Activated CD8-positive, alpha-beta memory T cell treated with anti-CD3 and anti-CD28 coated beads for 48 hours (primary cell): Measurements from ENCODE around the gene MEIS3.
"Not testable (repeated sequence)": the region's sequence is repeated elsewhere in the genome, so short reads cannot be mapped to it uniquely, and the experiment has no call there.

Source experiments
- DNase-seq, 3 experiments: peaks; one replicate each; pipeline ENCODE4 v3.0.0-alpha.2; 2020; ENCODE audit warnings: low read depth in 2 of 3, low spot score in 2 of 3

MEIS3 gene

DNA sequence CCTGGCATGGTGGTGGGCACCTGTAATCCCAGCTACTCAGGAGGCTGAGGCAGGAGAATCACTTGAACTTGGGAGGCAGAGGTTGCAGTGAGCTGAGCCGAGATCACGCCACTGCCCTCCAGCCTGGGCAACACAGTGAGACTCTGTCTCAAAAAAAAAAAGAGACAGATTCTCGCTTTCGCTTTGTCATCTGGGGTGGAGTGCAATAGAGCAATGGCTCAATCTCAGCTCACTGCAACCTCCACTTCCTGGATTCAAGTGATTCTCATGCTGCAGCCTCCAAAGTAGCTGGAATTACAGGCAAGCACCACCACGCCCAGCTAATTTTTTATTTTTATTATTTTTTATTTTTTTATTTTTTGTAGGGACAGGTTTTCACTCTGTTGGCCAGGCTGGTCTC lies 30.6 kb downstream of the MEIS3 start:
- DNase-seq: not testable (repeated sequence)

DNA sequence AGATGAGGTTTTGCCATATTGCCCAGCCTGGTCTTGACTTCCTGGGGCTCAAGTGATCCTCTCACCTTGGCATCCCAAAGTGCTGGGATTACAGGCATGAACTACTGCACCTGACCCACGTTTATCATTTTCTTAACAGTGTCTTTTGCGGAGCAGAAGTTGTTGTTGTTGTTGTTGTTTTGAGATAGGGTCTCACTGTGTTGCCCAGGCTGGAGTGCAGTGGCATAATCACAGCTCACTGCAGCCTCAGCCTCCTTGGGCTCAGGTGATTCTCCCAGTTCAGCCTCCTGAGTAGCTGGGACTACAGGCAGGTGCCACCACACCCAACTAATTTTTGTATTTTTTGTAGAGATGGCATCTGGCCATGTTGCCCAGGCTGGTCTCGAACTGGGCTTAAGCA lies 31.7 kb downstream of the MEIS3 start:
- not testable (repeated sequence) for DNase-seq

DNA sequence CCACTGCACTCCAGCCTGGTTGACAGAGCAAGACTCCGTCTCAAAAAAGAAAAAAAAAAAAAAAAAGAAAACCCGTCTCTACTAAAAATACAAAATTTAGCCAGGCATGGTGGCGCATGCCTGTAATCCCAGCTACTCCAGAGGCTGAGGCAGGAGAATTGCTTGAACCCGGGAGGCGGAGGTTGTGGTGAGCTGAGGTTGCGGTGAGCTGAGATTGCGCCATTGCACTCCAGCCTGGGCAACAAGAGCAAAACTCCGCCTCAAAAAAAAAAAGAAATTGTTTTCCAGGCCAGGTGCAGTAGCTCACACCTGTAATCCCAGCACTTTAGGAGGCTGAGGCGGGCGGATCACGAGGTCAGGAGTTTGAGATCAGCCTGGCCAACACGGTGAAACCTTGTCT lies 32.7 kb downstream of the MEIS3 start:
- DNase-seq: not testable (repeated sequence)

DNA sequence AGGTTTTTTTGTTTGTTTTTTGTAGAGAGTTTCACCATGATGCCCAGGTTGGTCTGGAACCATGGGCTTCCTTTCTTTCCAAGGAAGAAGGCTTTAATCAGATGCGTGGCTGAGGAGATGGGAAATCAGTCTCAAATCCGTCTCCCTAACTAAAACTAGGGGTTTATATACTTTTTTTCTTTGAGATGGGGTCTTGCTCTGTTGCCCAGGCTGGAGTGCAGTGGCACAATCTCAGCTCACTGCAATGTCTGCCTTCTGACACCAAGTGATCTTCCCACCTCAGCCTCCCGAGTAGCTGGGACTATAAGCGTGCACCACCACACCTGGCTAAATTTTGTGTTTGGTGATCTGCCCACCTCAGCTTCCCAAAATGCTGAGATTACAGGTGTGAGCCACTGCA lies 34.8 kb downstream of the MEIS3 start:
- DNase-seq: not testable (repeated sequence)

DNA sequence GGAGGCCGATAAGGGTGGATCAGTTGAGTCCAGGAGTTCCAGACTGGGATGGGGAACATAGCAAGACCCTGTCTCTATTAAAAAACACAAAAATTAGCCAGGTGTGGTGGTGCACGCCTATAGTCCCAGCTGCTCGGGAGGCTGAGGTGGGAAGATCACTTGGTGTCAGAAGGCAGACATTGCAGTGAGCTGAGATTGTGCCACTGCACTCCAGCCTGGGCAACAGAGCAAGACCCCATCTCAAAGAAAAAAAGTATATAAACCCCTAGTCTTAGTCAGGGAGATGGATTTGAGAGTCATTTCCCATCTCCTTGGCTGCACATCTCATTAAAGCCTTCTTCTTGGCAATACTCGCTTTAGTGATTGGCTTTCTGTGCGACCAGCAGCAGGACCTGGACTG lies 35.4 kb downstream of the MEIS3 start:
- DNase-seq: not testable (repeated sequence)

DNA sequence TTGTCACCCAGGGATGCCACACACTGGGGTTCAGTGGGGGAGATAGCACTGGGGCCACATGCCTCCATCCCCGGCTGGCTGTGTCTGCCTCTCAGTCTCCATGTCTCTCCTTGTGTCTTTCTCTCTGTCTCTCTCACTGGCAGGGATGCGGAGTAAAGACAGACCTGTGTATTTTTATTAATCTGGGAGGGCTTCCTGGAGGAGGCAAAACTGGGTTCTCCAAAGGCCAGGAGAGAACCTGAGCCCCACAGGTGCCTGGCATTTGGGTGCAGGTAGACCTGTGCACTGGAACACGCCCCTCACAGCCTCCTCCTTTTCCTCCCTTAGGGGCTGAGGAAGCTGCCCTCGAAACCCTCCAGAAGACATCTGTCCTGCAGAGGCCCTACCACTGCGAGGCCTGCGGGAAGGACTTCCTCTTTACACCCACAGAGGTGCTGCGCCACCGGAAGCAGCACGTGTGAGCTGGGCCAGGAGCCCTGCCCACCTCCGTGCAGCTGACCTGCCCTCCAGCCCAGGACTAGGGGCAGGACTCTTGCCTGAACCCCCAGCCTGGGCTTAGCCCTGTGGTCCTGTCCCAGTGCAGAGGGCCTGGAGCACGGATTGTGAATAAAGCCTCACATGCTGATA lies 37.6 kb downstream of the MEIS3 start:
- no peak for DNase-seq

DNA sequence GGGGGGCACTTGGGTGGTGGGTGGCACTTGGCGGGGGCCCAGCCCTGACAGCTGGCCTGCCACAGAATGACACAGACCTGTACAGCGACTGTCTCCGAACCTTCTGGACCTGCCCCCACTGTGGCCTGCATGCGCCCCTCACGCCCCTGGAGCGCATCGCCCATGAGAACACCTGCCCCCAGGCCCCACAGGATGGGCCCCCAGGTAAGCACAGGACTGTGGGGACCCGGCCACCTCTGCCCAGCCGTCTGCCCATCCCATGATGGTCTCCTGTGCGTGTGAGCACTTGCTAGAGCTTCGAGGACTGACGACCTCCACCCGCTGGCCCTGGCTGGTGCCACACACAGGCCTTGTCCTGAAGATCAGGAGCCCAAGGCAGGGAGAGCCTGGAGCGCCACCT lies 38.2 kb downstream of the MEIS3 start:
- no peak for DNase-seq

DNA sequence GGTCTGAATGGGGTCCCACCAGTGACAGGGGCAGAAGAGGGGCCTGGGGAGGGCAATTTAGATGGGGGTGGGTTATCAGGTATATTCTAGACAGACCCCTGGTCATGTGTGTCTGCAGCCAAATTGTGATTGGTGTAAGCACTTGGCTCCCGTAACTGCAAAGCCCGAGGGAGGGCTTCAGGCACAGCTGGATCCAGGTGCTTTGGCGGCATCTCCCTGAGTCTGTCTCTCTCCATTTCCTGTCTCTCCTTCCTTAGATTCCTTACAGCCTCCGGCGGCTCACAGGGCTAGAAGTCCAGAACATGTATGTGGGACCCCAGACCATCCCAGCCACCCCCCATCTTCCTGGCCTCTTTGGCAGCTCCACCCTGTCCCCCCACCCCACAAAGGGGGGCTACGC lies 38.8 kb downstream of the MEIS3 start:
- DNase-seq: no peak

DNA sequence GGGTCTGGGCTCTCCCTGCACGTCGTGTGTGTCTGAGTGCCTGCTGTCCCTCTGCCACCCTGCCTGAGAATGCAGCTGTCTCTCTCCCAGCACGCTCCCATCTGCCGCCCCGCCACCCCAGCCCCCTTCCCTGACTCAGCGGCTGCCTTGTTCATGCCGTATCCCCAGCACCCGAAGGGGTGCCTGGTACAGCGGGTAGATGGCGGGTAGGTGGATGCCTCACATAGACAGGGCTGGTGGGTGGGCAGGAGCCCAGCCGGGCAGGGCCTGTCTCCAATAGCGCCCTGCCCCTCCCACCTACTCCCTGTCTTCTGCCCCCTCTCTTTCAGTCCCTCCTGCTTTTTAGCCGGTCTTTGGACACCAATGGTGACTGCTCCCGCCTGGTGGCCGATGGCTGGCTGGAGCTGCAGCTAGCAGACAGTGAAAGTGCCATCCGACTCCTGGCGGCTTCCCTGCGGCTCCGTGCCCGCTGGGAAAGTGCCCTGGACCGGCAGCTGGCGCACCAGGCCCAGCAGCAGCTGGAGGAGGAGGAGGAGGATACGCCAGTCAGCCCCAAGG lies 39.9 kb downstream of the MEIS3 start:
- no peak for DNase-seq

DNA sequence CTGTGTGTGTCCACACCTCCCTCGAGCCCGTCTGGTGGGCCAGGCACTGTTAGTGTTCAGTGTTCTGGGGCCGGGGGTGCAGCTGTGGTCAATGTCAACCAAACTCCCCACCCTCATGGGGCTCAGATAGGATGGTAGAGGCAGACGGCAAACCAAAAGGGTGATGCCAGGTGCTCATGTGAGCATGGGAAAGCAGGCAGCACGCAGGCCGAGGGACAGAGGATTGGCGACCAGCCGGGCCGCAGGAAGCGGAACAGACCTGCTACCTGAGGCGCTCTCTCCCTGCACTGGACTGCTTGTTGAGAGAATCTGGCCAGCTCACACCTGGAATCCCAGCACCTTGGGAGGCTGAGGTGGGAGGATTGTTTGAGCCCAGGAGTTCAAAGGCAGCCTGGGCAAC lies 41.1 kb downstream of the MEIS3 start:
- DNase-seq: no peak

DNA sequence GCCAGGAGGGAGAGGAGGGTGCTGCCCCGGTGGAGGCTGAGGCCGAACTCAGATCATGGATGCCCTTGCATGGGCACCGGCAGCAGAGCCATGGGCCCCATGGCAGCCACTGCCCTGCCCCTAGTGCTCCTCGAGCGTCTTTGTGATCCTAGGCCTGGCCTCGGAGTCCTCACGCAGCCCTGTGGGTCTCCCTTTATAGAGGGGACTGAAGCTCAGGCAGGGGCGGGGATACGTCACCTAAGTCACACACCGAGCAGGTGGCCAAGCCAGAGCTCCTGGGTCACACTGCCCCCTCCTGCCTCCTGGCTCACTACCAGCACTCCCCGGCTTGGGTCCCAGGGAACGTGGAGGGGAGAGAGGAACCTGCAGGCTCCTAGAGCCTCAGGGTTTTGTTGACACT lies 41.5 kb downstream of the MEIS3 start:
- no peak for DNase-seq

DNA sequence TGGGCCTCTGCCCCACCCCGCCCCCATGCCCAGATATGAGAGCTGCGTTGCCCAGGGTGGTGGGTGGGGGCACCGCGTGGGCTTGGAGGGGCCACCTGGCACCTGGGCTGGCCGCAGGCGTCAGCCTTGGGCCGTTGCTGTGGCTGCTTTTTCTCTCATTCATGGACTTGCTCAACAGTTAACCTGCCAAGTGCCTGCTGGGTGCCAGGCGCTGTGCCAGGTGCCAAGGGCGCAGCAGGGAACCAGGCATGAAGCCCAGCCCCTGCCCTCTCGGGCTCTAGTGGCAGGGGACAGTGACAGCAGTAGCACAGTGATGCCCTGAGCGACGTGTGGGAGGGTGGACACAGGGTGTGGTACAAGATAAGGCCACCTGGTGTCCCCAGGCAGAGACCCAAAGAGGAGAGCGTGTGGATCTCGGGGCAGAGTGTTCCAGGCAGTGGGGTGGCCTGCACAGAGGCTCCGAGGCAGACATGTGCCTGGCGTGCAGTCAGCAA lies 42.1 kb downstream of the MEIS3 start:
- DNase-seq: no peak

DNA sequence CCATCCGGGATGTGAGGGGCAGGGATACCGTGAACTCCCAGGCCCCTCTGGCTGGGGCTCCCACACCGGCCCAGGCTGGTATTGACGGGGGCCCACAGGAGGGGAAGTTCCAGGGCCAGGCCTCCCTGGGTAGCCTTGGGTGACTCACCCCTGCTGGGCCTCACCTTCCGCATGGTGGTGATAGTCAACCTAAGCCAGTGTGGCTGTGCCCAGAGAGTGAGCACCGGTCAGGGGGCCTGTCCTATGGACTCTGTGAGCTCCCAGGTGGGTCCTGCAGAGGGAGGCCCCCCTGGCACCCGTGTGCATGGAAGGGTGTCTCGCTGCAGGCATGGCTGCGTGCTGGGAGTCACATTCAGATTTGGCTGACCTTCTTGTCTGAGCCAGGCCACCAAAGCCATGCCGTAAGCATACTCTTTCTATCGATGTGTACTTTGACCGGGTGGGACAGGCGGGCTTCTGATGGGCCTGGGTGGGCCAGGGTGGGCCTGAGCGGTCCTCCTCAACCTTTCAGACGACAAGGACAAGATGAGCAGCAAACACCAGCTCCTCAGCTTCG lies 42.7 kb downstream of the MEIS3 start:
- DNase-seq: no peak

DNA sequence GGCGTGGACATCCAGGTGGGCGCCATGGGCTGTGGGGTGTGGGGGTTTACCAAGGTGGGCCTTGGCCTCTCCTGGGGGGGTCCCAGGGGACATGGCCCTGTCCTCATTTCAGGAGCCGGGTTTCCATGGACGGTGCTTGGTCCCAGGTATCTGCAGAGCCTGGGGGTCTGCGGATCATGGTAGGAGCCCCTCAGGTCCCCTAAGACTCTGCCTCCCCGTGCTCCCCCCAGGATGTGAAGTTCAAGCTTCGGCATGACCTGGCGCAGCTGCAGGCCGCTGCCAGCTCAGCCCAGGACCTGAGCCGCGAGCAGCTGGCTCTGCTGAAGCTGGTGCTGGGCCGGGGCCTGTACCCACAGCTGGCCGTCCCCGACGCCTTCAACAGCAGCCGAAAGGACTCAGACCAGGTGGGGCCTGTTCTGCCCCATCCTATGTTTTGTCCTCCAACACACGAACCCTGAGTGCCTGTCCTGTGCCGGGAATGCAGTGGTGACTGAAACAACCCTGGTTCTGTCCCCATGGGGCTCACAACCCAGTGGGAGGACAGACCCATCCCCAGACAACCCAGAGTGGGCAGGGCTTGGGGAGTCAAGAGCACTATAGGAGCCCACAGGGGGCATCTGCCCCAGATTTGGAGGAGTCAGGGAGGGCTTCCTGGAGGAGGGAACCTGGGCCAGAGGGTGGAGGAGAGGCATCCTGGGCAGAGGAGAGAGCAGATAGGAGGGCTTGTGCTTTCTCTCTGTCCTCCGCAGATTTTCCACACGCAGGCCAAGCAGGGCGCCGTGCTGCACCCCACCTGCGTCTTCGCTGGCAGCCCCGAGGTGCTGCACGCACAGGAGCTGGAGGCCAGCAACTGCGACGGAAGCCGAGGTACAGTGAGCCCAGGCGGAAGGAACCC lies 43.4 kb downstream of the MEIS3 start:
- DNase-seq: no peak

DNA sequence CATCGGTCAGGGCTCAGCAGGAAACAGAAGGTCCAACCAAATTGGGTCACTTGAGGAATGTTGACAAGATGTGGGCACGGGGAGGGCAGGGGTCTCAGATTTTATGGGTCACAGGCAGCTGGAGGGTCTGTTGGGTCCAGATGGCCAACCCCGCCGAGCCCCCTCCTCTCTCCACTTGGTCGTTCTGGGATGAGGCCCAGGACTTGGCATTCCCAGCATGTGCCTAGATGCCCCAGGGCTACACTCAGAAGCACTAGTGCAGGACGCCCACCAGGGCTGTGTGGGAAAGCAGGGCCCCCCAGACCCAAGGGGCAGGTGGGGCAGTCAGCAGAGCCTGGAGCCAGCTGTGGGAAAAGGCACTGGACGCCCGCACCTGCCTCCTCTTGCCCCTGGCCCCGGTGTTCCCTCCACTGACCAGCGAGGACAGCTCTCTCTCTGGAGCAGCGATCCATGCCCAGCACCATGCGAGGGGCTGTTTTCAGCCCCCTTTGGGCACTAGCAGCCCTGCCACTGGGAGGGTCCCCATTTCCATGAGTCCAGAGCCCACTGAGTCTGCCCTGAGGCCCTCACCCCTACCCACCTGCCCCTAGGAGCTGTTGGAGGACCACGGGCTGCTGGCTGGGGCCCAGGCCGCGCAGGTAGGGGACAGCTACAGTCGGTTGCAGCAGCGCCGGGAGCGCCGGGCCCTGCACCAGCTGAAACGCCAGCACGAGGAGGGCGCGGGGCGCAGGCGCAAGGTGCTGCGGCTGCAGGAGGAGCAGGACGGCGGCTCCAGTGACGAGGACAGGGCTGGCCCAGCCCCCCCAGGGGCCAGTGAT lies 44.2 kb downstream of the MEIS3 start:
- DNase-seq: no peak

DNA sequence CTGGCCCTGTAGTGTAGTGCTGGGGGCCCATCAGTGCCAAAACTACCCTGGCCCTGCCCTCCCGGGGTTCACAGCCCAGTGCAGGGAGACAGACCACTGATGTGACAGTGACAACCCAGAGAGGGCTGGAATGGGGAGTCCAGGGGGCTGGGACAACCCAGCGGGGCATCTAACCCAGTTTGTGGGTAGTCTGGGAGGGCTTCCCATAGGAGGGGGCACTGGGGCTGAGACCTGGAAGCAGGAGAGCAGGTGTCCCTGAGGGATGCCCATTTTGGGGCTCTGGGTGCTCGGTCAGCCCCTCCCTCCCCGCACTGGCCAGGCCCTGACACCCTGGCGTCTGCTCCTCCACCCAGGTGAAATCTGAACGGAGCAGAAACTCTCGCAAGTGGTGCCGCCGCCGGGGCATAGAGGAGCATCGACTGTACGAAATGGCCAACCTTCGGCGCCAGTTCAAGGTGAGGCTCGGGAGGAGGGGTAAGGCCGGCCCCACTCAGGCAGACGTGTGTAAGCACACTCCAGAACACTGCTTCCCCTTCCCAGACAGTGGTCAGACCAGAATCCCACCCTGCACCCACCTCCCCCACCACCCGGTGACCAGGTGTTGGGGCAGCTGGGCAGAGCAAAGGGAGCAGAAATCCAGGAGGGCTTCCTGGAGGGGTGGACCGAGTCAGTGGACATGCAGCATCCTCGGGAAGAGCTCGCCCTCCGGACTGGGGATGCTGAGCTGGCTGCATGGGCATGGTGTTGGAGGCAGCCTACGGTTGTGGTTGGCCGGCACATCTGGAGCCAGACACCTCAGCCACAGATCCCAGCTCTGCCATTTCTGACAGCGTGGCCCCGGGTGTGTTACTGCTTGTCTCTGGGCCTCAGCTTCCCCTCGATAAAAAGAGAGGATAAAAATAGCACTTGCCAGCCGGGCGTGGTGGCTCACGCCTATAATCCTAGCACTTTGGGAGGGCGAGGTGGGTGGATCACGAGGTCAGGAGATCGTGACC lies 45.8 kb downstream of the MEIS3 start:
- DNase-seq: no peak

DNA sequence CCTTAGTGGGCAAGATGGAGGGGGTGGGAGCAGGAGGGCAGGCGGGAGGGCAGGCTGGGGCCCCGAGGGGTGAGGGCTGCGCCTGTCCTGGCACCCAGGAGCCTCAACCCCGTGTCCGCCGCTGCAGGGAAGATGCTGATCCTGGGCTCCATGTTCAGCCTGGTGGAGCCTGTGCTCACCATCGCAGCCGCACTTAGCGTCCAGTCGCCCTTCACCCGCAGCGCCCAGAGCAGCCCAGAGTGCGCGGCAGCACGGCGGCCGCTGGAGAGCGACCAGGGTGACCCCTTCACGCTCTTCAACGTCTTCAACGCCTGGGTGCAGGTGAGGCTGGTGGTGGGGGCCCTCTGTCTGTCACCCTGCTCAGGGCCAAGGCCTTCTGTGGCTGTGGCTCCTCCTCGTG lies 46.7 kb downstream of the MEIS3 start:
- no peak for DNase-seq

DNA sequence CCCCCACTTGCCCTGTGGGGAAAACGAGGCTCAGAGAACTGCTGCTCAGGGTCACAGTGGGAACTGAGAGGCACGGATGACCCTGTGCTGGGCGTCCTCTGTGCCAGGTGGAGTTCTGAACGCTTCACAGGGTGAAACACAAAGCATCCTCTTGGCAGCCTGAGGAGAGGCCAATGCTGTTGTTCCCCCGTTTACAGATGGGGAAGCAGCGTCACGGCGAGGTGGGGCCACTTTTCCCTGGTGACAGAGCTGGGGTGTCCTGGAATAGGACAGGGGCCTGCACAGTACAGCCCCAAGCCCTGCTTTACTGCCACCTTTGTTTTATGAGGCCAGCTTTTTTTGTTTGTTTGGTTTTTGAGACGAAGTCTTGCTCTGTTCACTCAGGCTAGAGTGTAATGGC lies 48.1 kb downstream of the MEIS3 start:
- no peak for DNase-seq

DNA sequence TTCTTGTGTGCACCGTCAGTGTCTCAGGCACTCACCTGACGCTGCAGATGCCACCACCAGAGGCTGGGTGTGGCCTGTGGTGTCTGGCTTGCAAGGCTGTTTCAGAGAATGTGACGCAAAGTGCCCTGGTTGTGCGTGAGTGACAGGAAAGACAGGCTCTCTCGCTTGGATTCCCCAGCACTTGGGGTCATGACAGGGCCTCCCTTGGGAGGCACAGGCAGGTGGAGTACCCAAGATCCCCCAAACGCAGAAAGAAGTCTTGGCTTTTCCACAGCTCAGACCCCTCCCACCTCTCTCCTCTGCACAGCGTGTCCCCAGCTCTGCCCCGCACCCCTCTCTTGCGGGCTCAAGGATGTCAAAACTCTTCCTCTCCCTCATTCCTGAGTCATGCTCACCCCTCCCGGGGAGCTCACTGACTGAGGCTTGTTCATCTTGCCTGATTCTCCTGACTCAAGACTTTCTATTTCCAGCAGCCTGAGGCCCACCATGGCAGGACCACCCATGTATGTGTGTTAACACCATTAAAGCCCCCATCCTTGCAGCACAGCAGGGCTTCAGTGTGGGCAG lies 49.2 kb downstream of the MEIS3 start:
- no peak for DNase-seq
